Ureter (tissue), 1 donor: Measurements from ENCODE around the gene TTC21A. TPM values are rescaled to one million over a fixed set of nuclear protein-coding genes. Genes with fewer than 3 reads are reported as not detected.
"Not testable (repeated sequence)": the region's sequence is repeated elsewhere in the genome, so short reads cannot be mapped to it uniquely, and the experiment has no call there.

Source experiments
- DNase-seq: peaks from one replicate; pipeline ENCODE4 v3.0.0-alpha.2; 2020; ENCODE audit warnings: low spot score
- total RNA-seq: library from RNA; stranded (reverse); gene quantifications from one replicate; pipeline ENCODE4 v1.2.4, GENCODE V29; 2023
- donor health status: DM: yes; HTN: yes; CAD: no.

TTC21A gene, protein sequence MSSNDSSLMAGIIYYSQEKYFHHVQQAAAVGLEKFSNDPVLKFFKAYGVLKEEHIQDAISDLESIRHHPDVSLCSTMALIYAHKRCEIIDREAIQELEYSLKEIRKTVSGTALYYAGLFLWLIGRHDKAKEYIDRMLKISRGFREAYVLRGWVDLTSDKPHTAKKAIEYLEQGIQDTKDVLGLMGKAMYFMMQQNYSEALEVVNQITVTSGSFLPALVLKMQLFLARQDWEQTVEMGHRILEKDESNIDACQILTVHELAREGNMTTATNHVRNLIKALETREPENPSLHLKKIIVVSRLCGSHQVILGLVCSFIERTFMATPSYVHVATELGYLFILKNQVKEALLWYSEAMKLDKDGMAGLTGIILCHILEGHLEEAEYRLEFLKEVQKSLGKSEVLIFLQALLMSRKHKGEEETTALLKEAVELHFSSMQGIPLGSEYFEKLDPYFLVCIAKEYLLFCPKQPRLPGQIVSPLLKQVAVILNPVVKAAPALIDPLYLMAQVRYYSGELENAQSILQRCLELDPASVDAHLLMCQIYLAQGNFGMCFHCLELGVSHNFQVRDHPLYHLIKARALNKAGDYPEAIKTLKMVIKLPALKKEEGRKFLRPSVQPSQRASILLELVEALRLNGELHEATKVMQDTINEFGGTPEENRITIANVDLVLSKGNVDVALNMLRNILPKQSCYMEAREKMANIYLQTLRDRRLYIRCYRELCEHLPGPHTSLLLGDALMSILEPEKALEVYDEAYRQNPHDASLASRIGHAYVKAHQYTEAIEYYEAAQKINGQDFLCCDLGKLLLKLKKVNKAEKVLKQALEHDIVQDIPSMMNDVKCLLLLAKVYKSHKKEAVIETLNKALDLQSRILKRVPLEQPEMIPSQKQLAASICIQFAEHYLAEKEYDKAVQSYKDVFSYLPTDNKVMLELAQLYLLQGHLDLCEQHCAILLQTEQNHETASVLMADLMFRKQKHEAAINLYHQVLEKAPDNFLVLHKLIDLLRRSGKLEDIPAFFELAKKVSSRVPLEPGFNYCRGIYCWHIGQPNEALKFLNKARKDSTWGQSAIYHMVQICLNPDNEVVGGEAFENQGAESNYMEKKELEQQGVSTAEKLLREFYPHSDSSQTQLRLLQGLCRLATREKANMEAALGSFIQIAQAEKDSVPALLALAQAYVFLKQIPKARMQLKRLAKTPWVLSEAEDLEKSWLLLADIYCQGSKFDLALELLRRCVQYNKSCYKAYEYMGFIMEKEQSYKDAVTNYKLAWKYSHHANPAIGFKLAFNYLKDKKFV (N-terminal part only)
- 19.7 TPM for total RNA-seq

DNA sequence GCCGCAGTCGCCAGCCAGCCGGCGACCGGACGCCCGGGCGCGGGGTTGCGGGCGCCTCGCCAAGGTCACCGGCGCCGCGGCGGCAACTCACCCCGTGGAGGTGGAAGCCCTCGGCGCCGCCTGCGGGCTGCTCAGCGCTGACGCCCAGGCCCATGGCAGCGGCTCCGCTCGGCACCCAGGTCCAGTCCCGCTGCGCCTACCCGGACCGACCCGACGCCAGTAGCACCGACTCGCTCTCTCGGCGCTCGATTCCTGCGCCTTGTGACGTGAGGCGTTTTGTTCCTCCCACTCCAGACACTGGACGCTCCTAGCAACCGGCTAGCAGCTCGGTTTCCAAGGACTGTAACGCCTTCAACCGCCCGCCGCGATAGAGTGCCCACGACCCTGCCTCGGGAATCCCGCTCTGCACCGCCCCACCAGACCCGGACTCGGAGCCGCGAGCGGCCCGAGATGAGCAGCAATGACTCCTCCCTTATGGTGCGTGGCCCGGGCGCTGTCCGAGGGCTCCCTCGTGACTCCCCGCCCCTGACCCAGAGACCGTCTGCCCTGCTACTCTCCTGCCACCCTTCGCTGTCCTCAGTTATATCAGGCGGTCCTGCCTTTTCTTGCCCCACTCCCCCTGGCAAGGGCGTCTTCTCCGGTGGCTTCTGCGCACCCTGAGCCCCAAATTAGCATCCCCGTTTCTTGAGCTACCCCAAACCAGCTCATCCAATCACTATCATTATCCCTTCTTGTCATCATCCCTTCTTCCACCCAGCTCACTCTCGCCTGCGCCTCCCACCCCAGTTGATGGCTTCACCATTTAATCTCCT, at the start of gene TTC21A, which contains the start of gene GORASP1:
Gene TTC21A, plus strand, starts transcription at position 293 of the 812 bp plus-strand sequence. Its CDS starts 158 bp downstream, at position 451.
Gene GORASP1, minus strand, starts transcription at position 240 of the 812 bp plus-strand sequence. Its CDS starts 86 bp downstream, at position 154.
- peak; percentile 84 for DNase-seq

DNA sequence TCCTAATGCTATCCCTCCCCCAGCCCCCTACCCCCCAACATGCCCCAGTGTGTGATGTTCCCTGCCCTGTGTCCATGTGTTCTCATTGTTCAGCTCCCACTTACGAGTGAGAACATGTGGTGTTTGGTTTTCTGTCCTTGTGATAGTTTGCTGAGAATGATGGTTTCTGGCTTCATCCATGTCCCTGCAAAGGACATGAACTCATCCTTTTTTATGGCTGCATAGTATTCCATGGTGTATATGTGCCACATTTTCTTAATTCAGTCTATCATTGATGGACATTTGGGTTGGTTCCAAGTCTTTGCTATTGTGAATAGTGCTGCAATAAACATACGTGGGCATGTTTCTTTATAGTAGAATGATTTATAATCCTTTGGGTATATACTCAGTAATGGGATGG, 46.3 kb upstream of the TTC21A start:
- not testable (repeated sequence) for DNase-seq

DNA sequence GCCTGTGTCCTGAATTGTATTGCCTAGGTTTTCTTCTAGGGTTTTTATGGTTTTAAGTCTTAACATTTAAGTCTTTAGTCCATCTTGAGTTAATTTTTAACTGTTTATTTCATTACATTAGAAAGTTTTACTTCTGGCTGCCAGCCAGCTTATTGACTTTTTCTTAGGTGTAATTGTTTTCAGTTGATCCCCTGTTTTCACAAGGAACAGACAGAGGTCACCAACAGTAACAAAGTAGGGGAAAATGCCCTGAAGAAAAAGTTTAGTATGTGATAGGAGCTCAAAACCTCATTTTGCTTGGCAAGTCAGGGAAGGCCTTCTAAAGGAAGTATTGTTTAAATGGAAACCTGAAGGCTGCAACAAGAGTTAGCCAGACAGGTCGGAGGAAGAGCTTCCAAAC, 45.3 kb upstream of the TTC21A start:
- no peak for DNase-seq

DNA sequence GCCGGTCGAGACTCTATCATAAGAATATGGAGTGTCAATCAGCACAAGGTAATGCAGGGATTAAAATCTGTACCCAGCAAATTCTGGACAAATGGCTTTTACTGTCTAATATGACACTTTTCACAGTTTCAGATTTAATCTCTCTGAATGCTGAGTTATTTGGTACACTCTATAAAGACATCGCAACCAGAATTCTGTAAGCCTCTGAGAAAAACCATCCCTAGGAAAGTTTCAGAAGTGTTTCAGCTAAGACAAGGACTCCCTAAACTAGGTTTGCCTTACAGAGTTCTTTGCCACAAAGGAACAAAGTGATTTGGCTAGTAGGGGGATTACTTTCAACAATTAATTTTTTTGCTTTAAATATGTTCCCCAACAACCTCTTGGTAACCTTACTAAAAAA, 44.3 kb upstream of the TTC21A start:
- DNase-seq, result no peak

DNA sequence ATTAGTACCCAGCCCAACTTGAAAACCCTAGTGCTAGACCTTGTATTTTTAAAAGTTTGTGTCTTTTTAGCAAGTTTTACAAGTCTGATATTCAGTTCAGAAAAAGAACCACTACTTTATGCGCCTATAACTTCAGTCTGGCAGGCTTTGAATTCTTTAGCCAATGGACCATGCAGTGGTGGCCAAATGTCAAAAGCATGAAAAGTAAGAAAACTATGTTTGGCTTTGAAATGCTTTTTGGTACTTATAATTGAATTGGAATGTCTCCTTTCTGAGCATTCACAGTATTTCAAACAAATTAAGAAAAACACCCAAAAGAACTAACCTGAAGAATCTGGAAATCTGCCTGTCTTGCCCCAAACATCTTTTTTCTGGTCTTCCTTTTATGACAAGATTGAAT, 42.8 kb upstream of the TTC21A start:
- DNase-seq, result no peak

DNA sequence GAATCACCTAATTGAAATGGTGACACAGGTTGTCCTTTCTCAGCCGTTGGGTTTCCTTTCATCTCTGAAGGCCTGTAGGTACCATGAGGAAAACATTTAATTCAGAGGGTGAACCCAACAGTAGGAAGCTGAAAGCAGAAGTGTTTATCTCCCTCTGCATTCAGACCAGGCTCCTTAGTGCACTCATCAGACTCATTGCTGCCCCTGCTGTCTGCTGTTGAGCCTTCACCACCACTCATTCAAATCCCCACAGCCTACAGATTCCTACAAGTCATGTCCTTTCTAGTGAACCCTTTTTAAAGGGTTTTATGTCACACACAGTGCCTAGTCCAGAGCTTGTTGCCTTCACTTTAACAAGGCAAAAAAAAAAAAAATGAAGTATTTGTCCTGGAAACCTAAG, 42.3 kb upstream of the TTC21A start:
- DNase-seq, result no peak

DNA sequence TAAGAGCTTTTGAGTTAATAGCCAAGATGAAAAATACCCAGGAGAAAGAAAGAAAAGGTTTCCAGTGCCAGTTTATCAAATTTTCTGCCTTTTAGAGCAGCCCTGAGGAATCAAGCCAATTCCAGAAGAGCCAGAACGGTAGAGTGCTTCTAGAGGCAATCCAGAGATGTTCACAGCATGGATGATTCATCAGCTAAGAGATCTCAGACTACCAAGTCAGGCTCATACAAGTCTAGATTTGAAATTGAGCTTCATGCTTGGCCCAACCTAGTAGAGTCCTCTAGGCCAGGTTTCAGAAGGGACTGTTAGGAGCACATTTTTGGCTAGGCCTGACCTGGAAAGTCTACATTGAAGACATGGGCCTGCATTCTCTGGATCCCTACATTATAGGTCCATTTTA, 40.2 kb upstream of the TTC21A start:
- DNase-seq, result no peak

DNA sequence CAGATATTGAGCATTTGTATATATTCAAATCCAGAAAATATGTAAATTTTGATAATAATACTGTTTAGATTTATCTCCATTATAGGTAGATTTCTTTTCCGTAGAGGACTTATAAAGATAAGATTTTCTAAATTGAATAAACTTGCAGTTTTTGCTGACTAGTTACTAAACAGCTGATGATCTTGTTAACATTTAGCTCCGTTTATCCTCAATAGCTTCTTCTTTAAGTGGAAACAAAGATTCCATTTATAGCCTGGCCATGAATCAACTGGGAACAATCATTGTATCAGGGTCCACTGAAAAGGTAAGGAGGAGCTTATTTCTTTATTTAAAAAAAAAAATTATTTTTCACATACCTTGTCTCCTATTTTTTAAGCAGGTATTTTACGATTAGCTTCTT, 38.9 kb upstream of the TTC21A start:
- no peak for DNase-seq

DNA sequence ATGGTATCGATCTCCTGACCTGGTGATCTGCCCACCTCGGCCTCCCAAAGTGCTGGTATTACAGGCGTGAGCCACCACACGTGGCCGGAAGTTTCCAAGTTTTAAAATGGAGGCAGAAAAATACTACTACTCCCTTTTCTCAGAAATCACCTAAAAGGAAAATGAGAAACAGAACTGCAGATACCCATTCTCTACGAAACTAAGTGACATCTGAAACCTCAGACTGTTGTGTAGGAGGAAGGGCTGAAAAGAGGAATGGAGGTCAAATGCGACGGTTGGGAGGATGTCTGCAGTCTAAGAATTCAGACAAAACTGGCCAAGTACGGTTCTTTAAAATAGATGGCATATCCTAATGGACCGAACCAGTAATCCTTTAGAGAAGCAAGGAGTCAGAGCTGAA, 31.6 kb upstream of the TTC21A start:
- no peak for DNase-seq

DNA sequence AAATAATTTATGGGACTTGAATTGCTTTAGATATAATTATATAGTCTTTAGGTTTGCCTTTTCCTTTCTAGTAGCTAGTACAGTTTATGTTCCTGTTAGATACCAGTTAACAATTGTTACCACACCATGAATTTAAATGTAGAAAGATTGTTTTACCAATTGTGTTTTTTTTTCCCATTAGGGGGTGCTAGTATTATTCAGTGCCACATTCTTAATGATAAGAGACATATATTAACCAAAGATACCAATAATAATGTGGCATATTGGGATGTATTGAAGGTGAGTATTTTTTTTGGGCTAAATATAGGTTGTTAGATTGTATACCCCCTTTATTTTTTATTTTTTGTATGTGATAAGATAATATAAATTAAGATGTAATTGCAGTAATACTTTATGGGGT, 27.9 kb upstream of the TTC21A start:
- no peak for DNase-seq

DNA sequence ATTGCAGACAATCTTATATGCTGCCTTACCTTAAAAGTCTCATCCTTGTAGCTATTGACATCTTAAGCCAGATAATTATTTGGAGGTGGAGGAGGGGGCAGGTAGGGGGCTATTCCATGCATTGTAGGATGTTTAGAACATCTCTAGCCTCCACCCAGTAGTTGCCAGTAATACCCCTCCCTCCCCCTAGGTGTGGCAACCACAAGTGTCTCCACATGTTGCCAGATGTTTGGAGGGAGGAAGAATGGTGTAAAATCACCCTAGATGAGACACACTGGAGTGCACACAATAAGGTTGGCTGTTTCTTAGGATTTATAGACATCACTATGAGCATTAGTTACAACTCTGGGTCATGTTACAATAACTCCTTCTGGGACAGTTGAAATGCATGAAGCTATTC, 27.5 kb upstream of the TTC21A start:
- DNase-seq, result no peak

DNA sequence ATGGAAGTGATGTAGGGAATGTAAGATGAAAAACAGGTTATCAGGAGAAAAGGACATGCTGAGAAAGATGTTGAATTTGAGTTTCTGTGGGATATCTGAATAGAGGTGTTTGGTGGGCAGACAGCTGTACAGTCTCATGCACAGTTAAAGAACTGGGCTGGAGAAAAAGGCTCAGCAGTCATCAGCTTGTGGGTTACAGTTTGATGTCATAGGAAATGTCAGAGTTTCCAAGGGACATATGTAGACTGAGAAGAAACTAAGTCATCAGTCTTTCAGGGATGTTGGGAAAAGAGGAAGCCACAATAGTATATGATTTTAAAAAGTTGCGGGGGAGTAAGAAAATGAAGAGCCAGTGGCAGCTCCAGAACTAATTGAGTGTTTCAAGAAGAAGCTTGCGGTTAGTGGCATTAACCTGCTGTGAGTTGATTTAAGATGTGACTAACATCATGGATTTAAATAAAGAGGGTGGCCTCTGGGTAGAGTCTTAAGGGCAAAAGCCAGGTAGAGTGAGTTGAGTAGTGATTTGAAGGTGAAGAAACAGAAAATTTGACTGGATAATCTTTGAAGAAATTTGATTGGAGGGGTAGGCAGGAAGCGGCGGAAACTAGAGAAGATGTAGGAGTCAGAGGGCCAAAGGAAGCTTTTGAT, 24.7 kb upstream of the TTC21A start:
- DNase-seq, result no peak

DNA sequence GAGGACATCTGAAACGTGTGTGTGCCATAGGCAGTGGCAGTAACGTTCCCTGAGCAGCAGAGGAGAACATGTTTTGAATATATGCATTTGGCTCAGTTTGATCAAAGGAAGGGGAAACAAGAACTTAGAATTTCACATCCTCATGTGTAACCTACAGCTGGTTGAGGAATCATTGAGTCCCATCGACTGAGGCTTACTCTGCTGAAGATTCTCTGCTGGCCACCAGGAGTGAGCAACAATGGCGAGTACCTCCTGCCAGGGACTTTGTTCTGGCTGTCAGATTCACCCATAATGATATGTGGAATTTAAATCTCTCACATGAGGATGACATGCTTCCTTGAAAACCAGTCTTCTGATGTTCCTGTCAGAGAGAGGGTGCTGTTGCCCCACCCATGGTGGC, 21.3 kb upstream of the TTC21A start:
- DNase-seq, result peak; percentile 9

DNA sequence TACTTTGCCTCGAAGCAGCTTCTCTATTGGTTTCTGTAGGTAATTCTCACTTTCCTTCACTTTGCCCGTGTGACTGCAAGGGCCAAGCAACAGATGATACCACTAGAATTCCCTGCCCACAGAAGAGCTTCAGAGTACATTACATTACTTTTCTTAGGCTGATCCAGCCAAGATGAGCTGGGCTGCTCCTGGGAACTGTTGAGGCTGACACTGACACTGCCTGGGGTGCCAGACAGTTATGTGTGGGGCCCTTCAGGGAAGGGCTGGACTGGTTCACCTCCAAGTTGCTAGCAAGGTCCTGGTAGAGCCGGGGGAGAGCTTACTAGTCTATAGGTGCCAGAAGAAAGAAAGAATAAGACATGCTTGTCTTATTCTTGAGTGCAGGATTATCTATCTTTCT, 19.0 kb upstream of the TTC21A start:
- peak; percentile 12 for DNase-seq

DNA sequence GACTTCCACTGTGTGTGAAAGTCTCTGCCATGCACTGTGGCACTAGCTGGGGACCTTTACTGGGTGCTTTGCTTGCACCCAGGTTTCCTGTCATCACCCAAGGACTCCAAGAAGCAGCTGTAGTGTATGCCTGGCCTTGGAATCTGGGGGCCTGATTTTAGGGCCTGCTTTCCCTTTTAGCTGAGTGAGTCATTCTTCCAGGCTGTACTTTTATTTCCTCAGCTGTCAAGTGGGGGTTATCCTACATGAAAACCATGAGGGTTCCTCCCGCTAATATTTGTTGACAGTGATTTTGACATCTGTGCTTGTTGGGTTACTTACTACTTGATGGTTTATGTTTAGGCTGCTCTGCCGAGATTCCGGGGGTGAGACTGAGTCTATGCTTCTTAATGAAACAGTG, 18.6 kb upstream of the TTC21A start:
- DNase-seq, result peak; percentile 23

DNA sequence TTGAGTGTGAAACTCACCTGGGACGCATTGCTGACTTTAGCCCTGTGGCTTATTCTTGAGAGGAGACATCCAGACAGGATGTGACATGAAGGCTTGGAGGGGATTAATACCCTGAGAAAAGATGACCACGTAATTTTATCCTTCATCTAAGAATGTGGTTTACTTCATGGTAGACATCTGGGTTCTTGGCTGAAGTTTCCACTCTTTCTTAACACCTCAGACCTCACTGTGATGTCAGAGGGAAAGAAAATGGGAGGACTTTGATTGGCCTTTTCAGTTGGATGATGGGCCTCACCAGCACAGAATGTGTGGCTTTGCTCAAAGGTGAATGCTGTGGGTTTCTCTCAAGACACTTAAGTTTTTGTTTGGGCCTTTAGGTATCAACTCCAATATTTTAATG, 16.6 kb upstream of the TTC21A start:
- DNase-seq, result peak; percentile 14

DNA sequence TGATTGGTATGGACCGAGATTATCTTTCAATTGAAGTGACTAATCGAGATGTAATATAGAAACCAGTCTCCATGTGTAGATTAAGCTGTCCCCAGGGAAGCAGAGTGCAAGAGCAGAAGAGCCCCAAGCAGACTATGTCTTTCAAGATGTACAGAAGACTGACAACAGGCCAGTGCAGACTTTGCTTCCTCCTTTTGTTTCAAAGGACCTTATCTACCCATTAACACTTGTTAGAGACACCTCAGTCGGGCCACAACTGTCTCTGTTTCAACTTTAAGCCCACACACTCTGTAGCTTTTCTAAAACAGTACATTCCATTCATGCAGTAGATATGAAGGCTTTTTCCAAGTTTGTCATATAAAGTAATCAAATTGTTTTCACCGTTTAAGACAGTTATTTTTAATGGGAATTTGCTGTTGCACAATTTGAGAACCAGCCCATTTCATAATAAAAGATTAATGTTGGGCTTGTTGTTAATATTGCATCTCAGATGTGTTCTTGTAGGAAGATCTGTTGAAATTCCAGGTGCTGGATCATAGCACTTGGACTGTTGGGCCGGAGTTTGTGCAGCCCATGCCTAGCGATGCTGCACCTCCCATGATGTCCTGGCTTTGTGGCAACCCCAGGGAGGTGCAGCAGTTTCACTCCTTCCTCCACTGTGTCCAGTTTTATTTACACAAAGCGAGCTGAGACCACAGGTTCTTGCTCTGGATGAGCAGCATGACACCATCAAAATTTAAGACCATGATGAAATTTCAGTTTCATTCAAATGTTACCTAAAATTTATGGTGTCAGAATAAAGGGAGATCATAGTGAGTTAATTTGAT, 12.4 kb upstream of the TTC21A start:
- peak; percentile 34 for DNase-seq

DNA sequence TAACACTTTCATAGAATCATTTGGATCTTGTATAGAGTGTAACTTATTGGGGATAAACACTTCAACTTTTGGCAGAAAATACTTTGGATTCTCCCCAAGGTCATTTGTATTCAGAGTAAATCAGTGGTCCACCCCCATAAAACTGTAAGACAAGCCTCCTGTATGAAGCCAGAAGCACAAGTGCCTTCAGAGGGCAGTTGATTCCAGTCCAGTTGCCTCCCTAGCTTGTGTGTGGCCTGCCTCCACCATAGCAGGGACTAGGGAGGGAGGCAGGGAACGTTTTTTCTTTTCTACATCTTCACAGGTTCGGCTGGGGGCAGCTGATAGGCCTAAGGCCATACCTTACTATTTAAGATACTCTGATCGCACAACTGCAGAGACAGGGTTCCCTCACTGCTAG, 11.7 kb upstream of the TTC21A start:
- DNase-seq, result peak; percentile 7

DNA sequence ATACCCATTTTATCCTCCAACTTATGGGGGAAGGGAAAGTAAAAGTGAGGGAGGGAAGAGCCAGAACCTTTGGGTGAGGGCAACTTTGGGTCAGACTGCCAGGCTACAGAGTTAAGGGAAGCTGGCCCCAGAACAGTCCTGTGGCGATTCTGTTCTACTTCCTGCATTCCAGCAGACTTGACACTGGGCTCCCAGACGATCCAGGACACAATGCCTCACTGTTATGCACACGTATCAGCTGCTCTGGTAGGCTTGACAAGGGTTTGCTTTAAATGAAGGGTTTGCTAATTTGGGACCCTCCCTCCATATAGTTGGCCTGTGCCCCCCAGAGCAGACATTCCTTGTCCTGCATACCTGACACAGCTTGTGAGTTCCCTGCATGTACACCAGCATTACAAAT, 10.7 kb upstream of the TTC21A start:
- peak; percentile 28 for DNase-seq
